Superior temporal gyrus (tissue), 1 donor: Measurements from ENCODE around the gene DOCK2.

Experiments
- DNase-seq: peaks from one replicate; pipeline ENCODE4 v3.0.0-alpha.2; 2016; ENCODE audit errors: extremely low spot score

The DOCK2 gene

GRCh38 chr5:170126626-170127025 lies 489.6 kb downstream of the DOCK2 start:
- DNase-seq = no peak

GRCh38 chr5:170131235-170131634 lies 494.2 kb downstream of the DOCK2 start:
- no peak for DNase-seq

DNA sequence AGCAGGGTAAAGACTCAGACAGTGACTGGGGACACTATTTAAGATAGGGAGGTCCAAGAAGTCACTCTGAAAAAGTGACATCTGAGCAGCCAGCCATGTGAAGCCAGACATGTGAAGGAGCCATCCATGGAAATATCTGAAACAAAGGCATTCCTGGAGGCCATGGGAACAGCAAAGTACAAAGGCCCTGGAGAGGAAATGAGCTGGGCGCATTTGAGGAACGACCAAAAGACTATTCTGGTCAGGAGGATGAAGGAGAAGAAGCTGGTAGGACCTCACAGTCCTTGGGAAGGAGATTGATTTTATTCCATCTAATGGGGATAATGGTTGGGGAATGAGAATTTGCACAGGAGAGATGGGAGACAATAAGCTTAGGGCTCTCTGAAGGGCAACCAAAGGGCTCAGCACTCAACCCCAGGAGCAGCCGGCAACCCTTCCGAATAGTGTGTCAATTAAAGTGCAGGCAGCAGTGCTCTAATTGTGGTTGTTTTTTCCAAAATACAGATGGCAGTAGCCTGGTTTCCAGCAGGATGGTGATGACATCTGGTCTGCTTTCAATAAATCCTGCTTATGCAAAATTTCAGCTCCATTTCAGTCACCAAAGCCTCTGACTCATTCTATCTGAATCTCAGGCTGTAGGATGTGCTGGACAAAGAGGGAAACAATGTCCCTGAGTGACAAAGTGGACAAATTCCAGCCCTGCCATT lies 495.3 kb downstream of the DOCK2 start:
- DNase-seq = peak; percentile 47
